Fibroblast of skin of right biceps (primary cell): Measurements from ENCODE around the gene BMS1.
"Not testable (repeated sequence)": the region's sequence is repeated elsewhere in the genome, so short reads cannot be mapped to it uniquely, and the experiment has no call there.

ENCODE experiments used
- DNase-seq: peaks from one replicate; pipeline ENCODE4 v3.0.0-alpha.2; 2013

Gene BMS1

DNA sequence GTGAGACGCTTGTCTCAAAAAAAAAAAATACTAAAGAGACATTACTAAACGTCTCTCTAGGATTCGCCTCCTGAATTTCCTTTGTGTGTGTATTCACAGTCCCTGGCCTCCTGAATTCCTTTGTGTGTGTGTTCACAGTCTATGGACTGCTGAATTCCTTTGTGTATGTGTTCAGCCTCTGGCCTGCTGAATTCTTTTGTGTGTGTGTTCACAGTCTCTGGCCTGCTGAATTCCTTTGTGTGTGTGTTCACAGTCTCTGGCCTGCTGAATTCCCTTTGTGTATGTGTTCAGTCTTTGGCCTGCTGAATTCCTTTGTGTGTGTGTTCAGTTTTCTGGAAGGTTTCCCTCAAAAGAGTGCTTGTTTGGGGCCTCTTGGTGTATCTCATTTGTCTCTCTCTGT is 8.2 kb downstream of the BMS1 start:
- DNase-seq: no peak

DNA sequence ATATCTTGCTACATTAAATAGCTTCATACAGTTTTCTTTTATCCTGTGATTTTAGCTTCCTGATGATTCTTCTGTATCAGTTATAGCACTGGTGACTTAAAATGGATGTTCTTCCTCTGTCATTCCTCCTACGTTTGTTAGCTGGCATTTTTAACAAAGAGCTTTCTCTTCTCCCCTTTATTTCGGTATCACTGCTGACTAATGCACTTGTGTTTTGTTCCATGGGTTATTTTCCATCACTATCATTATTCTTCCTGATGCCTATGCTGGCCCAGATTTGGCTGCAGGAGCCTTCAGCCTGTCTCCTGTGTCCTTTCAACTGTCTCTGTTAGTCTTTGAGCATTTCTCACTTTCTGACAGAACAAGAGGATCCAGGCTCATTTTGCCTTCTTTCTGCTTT is 13.1 kb downstream of the BMS1 start:
- DNase-seq: no peak

DNA sequence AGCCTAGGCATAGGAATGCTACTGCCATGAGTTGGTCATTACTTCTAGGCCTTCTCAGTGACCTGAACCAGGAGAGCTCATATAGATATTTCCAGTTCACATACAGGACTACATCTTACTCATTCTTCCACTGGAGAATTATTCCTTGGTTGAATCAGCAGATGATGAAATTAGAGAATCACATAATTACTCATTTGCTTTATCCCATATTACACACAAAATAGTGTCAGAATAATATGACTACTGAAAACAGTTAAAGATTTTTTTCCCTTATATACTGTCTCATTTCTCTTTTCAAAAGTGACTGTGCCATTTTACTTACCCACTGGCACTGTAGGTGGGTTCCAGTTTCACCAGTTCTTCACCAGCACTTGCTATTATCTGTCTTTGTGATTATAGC is 18.5 kb downstream of the BMS1 start:
- no peak for DNase-seq

DNA sequence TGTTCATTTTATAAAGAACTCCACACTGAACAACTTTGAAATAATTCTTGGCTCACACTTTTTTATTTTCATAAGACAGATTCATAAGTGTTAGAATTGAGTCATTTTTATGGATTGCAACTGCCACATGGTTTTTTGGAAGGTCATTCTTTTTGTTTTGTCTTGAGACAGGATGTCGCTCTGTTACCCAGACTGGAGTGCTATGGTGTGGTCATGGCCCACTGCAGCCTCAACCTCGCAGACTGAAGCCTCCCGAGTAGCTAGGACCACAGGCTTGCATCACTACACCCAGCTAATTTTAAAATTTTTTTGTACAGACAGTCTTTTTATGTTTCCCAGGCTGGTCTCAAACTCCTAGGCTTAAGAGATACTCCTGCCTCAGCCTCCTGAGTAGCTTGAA is 20.3 kb downstream of the BMS1 start:
- DNase-seq: no peak

DNA sequence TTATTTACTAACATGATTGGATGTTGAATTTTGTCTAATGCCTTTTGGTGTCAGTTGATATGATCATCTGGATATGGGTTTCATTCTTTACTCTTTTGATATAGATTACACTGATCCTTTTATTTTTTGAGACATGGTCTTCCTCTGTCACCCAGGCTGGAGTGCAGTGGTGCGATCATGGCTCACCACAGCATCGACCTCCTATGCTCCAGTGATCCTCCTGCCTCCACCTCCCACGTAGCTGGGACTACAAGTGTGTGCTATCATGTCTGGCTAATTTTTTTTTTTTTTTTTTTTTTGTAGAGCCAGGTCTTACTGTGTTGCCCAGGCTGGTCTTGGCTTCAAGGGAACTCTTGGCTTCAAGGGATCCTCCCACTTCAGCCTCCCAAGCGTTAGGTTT is 27.1 kb downstream of the BMS1 start:
- no peak for DNase-seq

DNA sequence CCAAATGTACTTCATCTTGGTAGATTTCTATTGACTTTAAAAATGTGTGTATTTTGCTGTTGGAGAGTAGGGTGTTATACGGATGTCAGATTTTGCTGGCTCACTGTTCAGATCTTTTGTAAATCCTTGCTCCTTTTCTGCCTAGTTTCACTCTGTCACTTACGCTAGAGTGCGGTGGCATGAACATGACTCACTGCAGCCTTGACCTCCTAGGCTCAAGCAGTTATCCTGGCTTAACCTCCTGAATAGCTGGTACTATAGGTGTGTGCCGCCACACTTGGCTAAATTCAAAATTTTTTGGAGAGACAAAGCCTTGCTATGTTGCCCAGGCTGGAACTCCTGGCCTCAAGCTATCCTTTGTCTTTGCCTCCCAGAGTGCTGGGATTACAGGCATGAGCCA is 29.4 kb downstream of the BMS1 start:
- DNase-seq: no peak

DNA sequence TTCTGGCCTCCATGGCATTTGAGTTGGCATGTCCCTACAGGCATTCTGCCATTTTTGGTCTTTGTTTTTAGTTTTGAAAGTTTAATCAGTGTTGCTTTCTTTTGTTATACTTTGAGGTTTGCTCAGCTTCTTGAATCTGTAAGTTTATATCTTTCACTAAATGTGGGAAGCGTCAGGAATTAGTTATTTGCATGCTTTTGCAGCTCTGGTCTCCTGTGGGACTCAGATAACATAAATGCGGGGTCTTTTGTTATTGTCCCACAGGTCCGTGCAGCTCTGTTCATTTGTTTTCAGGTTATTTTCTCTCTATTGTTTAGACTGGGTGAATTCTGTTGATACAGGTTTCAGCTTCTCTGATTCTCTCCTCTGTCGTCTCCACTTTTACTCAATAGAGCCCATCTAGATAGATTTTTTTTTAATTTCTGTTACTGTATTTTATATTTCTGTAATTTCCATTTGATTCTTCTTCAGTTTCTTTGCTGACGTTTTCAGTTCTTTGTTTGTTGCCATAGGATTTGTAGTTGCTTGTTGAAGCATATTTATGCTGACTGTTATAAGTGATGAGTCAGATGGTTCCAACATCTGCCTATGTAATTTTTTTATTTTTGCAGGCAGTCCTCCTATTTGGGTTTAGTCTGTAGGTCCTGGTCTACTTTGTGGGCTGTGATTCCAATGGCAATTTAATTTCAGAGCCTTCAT is 31.5 kb downstream of the BMS1 start:
- DNase-seq: not testable (repeated sequence)

DNA sequence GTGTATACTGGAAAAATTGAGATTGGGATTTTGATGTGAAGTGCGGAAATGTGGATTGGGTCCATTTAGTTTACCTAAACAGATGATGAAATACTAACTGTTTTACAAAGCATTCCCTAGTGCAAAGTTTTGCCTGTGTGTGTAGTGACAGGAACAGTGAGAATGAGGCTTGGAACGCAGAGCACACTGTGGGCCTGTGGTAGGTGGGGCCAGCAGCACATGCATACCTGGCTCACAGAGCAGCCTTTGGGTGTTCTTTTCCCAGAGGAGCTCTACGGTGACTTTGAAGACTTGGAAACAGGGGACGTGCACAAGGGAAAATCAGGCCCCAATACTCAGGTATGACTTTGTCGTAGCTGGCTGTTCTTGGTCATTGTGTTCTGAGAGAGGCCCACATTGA is 33.7 kb downstream of the BMS1 start:
- DNase-seq: not testable (repeated sequence)

DNA sequence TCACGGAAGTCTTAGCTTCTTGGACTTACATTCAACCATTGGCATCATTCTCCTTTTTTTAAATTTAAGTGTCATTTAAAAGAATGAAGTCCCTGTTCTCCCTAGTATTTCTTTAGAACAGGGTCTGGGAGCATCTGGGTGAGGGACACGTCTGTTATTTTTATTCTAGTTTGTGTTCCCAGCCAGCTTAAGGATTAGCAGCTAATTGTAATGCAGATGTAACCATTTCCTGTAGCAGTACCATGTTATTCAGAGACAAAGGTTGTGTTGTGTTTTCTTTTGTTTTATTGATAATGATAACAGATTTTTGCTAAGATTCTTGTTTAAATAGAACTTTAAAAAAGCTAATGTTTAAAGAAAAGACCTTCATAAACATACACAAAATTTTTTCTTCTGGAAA is 34.3 kb downstream of the BMS1 start:
- no peak for DNase-seq

DNA sequence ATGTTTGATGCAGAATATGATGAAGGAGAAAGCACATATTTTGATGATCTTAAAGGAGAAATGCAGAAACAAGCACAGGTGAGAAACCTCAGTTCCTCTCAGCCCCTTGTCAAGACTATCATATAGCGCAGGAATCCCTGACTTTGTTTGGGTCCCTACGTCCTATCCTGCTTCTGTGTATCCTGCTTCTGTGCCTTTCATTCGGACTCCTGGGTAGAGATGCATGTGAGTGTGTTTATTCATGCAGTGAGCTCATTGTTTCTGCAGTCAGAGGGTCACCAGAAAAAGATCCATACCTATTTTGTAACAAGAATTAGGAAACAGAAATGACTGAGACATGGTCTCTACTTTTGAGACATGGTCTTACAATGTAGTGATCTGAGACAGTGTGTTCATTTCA is 34.8 kb downstream of the BMS1 start:
- not testable (repeated sequence) for DNase-seq

DNA sequence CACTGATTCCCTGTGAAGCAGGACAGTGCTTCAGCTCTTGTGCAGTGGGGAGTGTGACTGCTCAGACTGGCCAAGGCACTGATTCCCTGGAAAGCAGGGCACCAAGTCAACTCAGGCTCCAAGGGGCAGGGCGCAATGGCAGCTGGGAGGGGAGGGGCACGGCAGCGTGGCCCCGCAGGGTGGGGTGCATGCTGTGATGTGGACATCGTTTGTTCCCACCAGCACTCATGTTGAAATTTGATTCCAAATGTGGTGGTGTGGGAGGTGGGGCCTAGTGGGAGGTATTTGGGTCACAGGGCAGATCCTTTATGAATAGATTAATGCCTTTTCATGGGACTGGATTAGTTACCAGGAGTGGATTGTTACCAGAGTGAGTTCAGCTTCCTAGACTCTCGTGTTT is 44.2 kb downstream of the BMS1 start:
- DNase-seq: not testable (repeated sequence)

DNA sequence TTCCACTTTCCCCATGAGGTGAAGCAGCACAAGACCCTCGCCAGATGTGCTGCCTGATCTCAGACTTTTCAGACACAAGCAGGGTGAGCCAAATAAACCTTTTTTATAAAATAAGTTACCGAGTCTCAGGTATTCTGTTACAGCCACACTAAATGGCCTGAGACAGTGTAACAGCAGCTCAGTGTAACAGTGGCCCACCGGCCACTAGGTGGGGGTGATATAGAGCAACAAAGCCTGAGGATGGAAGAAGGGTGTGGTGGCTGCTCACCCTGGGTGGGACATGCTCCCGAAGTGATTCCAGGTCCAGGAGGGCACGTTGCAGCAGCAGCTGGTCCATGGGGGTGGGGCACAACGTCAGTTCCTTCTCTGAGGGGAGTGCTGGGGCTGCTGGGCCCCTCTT is 44.6 kb downstream of the BMS1 start:
- no peak for DNase-seq

DNA sequence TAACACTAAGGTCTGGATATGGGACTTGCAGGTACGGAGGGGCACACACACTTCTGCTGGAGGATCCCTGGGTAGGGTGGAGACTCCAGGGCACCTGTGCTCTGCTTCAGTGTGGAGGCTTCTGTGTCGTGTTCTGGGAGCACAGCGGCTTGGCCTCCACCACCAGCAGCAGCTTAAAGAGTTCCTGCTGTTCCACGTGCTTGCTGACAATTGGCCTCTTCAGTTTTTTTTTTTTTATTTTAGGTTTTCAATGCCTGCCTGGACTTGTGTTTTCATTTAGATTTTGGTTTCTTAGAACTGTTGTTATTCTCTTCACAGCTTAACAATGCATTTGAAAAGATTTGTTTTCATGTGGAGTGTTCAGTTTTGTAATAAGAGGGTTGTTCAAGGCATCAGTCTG is 45.8 kb downstream of the BMS1 start:
- DNase-seq: not testable (repeated sequence)

DNA sequence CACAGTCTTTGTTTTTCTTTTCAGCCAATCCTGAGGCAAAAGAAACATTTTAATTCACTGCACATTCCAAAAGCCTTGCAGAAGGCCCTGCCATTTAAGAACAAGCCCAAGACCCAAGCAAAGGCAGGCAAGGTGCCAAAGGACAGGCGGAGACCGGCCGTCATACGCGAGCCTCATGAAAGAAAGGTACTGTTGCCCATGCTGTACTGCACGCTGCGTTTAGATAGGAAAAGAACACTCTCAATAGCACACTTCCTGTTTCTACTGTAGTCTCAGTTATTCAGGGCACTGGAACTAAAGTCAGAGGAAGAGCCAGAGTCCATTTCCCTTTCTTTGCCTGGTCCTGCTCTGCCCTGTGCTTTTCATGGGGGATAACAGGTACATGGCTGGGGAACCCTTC is 47.6 kb downstream of the BMS1 start:
- no peak for DNase-seq

DNA sequence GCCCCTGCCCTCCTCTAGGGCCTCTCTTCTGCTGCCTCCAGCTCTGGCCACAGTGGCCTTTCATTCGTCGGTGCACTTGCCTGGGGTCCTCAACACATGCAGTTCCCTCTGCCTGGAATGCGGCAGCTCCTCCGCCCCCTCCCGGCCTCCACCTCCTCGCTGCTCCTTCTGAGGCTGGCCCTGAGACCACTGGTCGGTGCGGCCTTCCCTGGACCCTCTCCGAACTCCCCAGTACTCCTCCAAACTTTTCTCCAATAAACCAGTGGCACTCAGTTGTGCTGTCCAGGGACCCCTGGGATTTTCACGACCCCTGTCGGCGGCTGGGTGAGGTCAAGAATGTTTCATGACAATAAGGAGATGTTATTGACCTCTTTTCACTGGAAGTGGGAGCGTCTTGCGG is 53.5 kb downstream of the BMS1 start:
- no peak for DNase-seq

DNA sequence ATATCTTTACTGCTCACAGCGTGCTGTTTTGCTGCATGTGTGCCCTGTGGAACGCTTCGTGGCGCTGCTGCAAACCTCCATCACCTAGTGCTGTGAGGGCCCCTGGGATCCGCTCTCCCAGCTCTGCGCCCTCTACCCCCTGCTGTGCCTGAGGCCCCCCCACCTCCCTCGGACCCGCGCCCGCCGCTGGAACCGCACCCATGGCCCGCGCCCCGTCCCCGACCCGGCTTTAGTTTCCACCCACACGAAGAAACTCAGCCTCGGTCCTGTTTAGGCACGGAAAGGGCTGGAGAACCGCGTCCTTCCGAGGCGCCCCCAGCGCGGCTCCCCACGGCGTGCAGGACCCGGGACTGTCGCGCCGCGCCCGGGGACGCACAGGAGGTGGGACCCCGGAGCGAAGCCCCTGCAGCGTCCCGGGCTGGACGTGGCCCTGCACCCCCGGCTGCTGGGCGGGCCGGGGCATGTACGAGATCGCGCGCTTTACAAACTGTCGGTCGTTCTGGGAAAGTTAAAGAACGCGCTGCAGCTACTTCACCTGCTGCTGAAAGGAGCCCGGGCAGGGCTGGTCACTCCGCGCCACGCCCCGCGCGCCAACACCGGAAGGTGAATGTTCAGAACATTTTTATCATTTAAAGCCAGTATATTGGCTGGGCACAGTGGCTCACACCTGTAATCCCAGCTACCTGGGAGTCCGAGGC is 54.3 kb downstream of the BMS1 start:
- DNase-seq: peak; percentile 15

DNA sequence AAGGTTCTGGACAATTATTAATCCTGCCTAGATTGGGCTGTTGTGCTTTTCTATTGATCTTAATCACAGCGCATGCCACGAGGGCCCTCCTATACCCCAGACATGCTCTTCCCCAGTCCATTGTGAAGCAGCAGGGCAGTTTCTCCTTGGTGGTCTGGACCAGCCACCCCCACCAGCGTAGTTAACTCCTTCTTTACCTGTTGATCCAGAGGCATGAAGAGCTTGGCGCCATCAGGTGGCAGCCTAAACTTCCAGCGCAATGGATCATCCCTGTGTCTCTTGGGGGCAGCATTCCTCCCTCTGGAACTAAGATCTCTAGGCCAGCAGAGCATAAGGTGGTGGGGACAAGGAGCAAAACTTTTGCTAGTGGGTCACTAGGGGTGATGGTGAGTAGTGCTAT is 62.2 kb downstream of the BMS1 start:
- DNase-seq: not testable (repeated sequence)

DNA sequence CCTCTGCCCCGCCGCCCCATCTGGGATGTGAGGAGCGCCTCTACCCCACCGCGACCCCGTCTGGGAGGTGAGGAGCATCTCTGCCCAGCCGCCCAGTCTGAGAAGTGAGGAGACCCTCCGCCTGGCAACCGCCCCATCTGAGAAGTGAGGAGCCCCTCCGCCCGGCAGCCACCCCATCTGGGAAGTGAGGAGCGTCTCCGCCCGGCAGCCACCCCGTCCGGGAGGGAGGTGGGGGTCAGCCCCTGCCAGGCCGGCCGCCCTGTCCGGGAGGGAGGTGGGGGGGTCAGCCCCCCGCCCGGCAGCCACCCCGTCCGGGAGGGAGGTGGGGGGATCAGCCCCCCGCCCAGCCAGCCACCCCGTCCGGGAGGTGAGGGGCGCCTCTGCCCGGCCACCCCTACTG is 64.7 kb downstream of the BMS1 start:
- DNase-seq: not testable (repeated sequence)

DNA sequence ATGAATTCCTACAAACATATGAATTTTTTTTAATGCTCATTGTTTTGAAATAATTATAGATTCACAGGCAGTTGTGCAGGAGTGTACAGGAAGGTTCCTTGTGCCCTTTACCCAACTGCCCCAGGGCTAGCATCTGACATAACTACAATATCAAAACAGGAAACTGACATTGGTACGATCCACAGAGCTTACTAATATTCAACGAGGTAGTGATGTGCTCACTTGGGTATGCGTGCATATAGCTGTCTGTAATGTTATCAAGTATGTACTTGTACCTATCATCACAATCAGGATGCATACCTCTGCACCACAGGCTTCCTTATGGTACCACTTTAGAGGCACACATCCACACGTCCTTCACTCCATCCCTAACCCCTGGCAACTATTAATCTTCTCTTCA is 68.3 kb downstream of the BMS1 start:
- no peak for DNase-seq

DNA sequence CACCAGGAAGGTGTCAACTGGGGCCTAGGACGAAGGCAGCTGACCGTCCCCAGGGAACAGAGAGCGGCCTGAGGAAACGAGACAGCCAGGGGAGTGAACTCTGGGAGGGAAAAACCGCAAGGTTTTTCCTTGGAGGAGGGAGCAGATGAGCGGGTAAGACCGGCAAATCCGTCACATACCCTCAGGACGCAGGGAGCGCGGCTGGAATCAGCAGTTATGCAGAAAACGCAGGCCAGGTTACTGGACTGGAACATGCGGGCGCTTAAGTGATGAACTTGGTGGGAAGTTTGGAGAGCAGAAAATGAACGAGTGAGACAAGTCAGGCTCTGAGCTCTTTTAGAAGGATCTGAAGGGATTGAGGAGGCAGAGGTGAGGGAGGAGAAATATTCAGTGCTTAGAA is 76.7 kb downstream of the BMS1 start:
- no peak for DNase-seq

DNA sequence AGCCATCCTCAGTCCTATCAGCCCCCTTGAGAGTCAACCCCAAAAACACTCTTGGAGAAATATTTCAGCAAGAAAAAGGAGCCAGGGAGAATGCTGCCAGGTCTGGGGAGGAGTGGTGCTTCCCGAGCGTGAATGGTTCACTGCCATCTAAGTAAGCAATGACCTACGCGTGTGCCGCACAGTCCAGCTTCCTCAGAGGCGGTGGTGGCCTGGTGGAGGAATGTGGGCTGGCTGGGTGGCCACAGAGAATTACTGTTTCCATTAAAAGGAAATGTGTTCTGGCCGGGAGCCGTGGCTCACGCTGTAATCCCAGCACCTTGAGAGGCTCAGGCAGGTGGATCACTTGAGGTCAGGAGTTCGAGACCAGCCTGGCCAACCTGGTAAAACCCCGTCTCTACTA is 77.4 kb downstream of the BMS1 start:
- not testable (repeated sequence) for DNase-seq

DNA sequence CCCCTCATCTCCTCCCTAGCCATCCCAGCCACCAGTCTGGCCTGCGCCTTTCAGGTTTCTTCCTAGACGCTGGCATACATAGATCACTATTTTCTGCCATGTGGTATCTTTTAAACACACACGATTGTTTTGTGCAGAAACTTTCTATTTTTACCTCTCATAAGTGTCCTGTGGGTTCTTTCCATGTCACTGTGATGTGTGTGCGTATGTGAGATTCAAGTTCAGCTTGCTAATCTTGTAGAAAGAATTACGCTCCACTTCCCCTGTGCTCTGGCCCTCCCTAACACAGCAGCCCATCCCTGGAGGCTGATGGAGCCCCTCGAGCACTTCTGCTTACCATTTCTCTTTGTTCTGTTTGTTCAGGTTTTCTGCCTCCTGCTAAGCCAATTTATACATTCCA is 80.2 kb downstream of the BMS1 start:
- DNase-seq: not testable (repeated sequence)

DNA sequence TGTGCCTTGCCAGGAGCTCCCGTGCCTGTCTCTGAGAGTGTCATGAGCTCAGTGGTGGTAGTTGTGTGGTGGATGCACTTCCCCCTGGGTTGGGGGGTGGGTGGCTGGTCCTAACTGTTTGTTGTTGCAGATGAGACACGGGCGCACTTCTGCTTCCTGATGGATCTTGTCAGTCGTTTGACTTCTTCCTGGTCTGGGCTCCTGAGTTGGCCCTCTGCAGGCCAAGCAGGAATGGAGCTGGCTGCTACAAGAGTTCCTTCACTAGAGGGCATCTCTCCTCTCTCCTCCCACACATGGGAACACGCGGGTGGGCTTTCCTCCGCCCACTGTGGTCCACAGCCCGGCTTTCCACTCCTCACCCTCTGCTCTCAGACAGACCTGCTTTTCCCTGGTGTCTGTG is 82.0 kb downstream of the BMS1 start:
- DNase-seq: no peak

DNA sequence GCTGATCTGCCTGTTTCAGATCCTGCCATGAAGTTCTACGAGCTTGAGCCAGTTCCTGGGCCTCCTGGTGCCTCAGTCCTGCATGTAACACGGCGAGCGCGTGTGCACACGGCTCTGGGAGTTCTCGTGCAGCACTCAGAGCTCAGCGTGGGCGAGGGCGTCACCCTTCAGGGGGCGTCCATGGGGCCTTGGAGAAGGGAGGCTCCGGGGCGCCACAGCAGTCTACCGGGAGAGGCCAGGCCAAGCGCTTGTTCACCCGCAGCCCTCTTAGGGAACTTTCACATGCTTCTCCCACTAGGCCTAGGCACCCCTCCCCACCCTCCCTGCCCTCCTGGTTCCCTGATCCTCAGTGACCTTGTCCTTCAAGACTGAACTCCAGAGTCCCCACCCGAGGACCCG is 83.1 kb downstream of the BMS1 start:
- no peak for DNase-seq
